H1 (cell line): ENCODE data around the gene MYPN. TPM values are rescaled to one million over a fixed set of nuclear protein-coding genes. Genes with fewer than 3 reads are reported as not detected.

ENCODE experiments used
- CTCF ChIA-PET: fragments of 300-600 bp; sonication (Branson Sonifier 250); formaldehyde crosslinking; loops from one replicate; lab custom pipeline; 2021; ENCODE audit not compliant: partially characterized antibody; lab: Charles Lee
- POLR2A ChIA-PET: fragments of 300-600 bp; sonication (Branson Sonifier 250); formaldehyde crosslinking; loops from one replicate; lab custom pipeline; 2021; ENCODE audit warnings: inconsistent platforms; ENCODE audit not compliant: partially characterized antibody; lab: Charles Lee
- DNase-seq, 2 experiments: peaks; one replicate each; pipeline versions ENCODE4 v3.0.0 to v3.0.0-alpha.2; 2010 to 2022; ENCODE audit warnings: low spot score in 2 of 2, low read depth in 1 of 2, mixed read lengths in 1 of 2
- FAIRE-seq: peaks from 2 replicates; lab custom pipeline; 2011; peaks lifted over from hg19 to GRCh38; lab: Jason Lieb, UNC
- H2AFZ ChIP-seq: 2 replicates; pipeline ENCODE4 v1.8.1; 2012; ENCODE audit warnings: low read length, inconsistent platforms
- H2AK5ac ChIP-seq: 2 replicates; pipeline ENCODE4 v1.6.1; 2013; ENCODE audit warnings: low read depth, low read length
- H2BK120ac ChIP-seq: replicated peaks from 2 replicates; pipeline ENCODE3; 2013; ENCODE audit warnings: low read depth, low read length, inconsistent platforms
- H2BK12ac ChIP-seq: 2 replicates; pipeline ENCODE4 v1.6.1; 2013; ENCODE audit warnings: low read depth, low read length
- H2BK15ac ChIP-seq: 2 replicates; pipeline ENCODE4 v1.6.1; 2013; ENCODE audit warnings: low read length
- H2BK20ac ChIP-seq: 2 replicates; pipeline ENCODE4 v1.6.1; 2013; ENCODE audit warnings: low read length
- H2BK5ac ChIP-seq: 2 replicates; pipeline ENCODE4 v1.6.1; 2013; ENCODE audit warnings: low read depth, low read length
- H3K14ac ChIP-seq: 2 replicates; pipeline ENCODE4 v1.6.1; 2013; ENCODE audit warnings: inconsistent platforms; ENCODE audit not compliant: insufficient read length
- H3K18ac ChIP-seq: 2 replicates; pipeline ENCODE4 v1.6.1; 2013; ENCODE audit warnings: low read length; ENCODE audit errors: extremely low read depth
- H3K23ac ChIP-seq: 2 replicates; pipeline ENCODE4 v1.6.1; 2013; ENCODE audit warnings: inconsistent platforms; ENCODE audit not compliant: insufficient read length
- H3K23me2 ChIP-seq: 2 replicates; pipeline ENCODE4 v1.6.1; 2013; ENCODE audit warnings: low read depth, low read length
- H3K27ac ChIP-seq: 2 replicates; pipeline ENCODE4 v1.6.1; 2011; ENCODE audit warnings: low read depth, low read length, inconsistent platforms
- H3K27me3 ChIP-seq, 4 experiments: replicated peaks in 1 of 4; 1 replicate in 1 of 4; 2 replicates in 3 of 4; pipeline versions ENCODE4 v1.6.1 to v1.8.1; 2011 to 2013; ENCODE audit warnings: low read length in 3 of 4, mild to moderate bottlenecking in 3 of 4, inconsistent platforms in 2 of 4, mixed read lengths in 2 of 4, moderate library complexity in 1 of 4; ENCODE audit not compliant: control insufficient read depth in 3 of 4, insufficient read depth in 3 of 4; ENCODE audit errors: extremely low read depth in 1 of 4
- H3K36me3 ChIP-seq, 4 experiments: 2 replicates each; pipeline versions ENCODE4 v1.6.1 to v1.8.1; 2011 to 2013; ENCODE audit warnings: mild to moderate bottlenecking in 4 of 4, low read length in 3 of 4, moderate library complexity in 2 of 4, control low read depth in 1 of 4, inconsistent platforms in 1 of 4; ENCODE audit not compliant: insufficient read depth in 4 of 4, control insufficient read depth in 2 of 4
- H3K4ac ChIP-seq: replicated peaks from 2 replicates; pipeline ENCODE3; 2013; ENCODE audit warnings: low read length, low read depth, mixed read lengths, inconsistent platforms; ENCODE audit not compliant: insufficient read length
- H3K4me1 ChIP-seq, 4 experiments: replicated peaks in 1 of 4; 1 replicate in 1 of 4; 2 replicates in 3 of 4; pipeline versions ENCODE4 v1.6.1 to v1.8.1; 2011 to 2013; ENCODE audit warnings: low read length in 3 of 4, inconsistent platforms in 2 of 4, mixed read lengths in 1 of 4; ENCODE audit not compliant: insufficient read depth in 4 of 4, control insufficient read depth in 3 of 4
- H3K4me2 ChIP-seq, 2 experiments: 2 replicates each; pipeline versions ENCODE4 v1.6.1 to v1.8.1; 2011 to 2013; ENCODE audit warnings: low read depth in 2 of 2, low read length in 2 of 2, control low read depth in 1 of 2, inconsistent platforms in 1 of 2, mild to moderate bottlenecking in 1 of 2; ENCODE audit not compliant: insufficient read depth in 1 of 2
- H3K4me3 ChIP-seq, 4 experiments: fragments of 200-600, 300-600 bp in 1 of 4; sonication (generic), shearing (Covaris generic), sonication (Bioruptor Twin) in 1 of 4; 2 replicates each; pipeline versions ENCODE4 v1.5.1 to v1.8.1; 2011 to 2016; ENCODE audit warnings: low read length in 4 of 4, low read depth in 3 of 4, control low read depth in 2 of 4, inconsistent platforms in 2 of 4, mild to moderate bottlenecking in 2 of 4, mixed read lengths in 1 of 4, moderate library complexity in 1 of 4; ENCODE audit not compliant: insufficient read depth in 2 of 4; ENCODE audit errors: extremely low read depth in 1 of 4
- H3K56ac ChIP-seq: replicated peaks from 2 replicates; pipeline ENCODE3; 2013; ENCODE audit warnings: low read depth, mild to moderate bottlenecking, mixed read lengths, low read length, inconsistent platforms; ENCODE audit not compliant: insufficient read length
- H3K79me1 ChIP-seq: 2 replicates; pipeline ENCODE4 v1.6.1; 2013; ENCODE audit warnings: low read depth, low read length, control low read depth
- H3K79me2 ChIP-seq, 2 experiments: 2 replicates each; pipeline versions ENCODE4 v1.6.1 to v1.8.1; 2012 to 2013; ENCODE audit warnings: low read length in 2 of 2, mild to moderate bottlenecking in 2 of 2, inconsistent platforms in 1 of 2; ENCODE audit not compliant: insufficient read depth in 2 of 2, control insufficient read depth in 1 of 2
- H3K9ac ChIP-seq, 4 experiments: replicated peaks in 1 of 4; 1 replicate in 1 of 4; 2 replicates in 3 of 4; pipeline versions ENCODE4 v1.6.1 to v1.8.1; 2011 to 2013; ENCODE audit warnings: low read depth in 3 of 4, low read length in 3 of 4, control low read depth in 2 of 4, mild to moderate bottlenecking in 2 of 4, moderate library complexity in 2 of 4, inconsistent platforms in 1 of 4; ENCODE audit errors: extremely low read depth in 1 of 4
- H3K9me3 ChIP-seq, 2 experiments: 2 replicates each; pipeline versions ENCODE4 v1.6.1 to v1.8.1; 2012 to 2013; ENCODE audit warnings: mild to moderate bottlenecking in 2 of 2, moderate library complexity in 2 of 2, control low read depth in 1 of 2, inconsistent platforms in 1 of 2, low read depth in 1 of 2, low read length in 1 of 2, mixed read lengths in 1 of 2; ENCODE audit not compliant: insufficient read depth in 2 of 2
- H4K20me1 ChIP-seq, 2 experiments: replicated peaks in 1 of 2; 2 replicates each; pipeline versions ENCODE3 to v1.8.1; 2011 to 2013; ENCODE audit warnings: inconsistent platforms in 2 of 2, low read length in 2 of 2, mild to moderate bottlenecking in 1 of 2; ENCODE audit not compliant: insufficient read depth in 2 of 2, control insufficient read depth in 1 of 2
- H4K5ac ChIP-seq: 2 replicates; pipeline ENCODE4 v1.6.1; 2013; ENCODE audit warnings: low read length, low read depth, mixed read lengths, inconsistent platforms; ENCODE audit not compliant: insufficient read length
- H4K8ac ChIP-seq: 2 replicates; pipeline ENCODE4 v1.8.0; 2013; ENCODE audit warnings: mild to moderate bottlenecking, moderate library complexity, low read length, inconsistent platforms; ENCODE audit not compliant: insufficient read depth; ENCODE audit errors: extremely low read depth
- H4K91ac ChIP-seq: replicated peaks from 2 replicates; pipeline ENCODE3; 2013; ENCODE audit warnings: low read length, mixed read lengths, inconsistent platforms; ENCODE audit not compliant: insufficient read length
- BRCA1 ChIP-seq: IDR thresholded peaks from 2 replicates; pipeline ENCODE4 v1.6.1; 2012; ENCODE audit warnings: low read depth, low read length, improper control_type of control experiment
- RNF2 ChIP-seq: fragments of 200-900, 300-1000 bp; sonication (generic); IDR thresholded peaks from 2 replicates; pipeline ENCODE4 v1.7.1; 2016; ENCODE audit warnings: borderline replicate concordance, low read depth, mild to moderate bottlenecking, antibody characterized with exemption, low read length; ENCODE audit not compliant: poor library complexity, severe bottlenecking; ENCODE audit errors: missing control alignments
- RXRA ChIP-seq: IDR thresholded peaks from 2 replicates; pipeline ENCODE4 v1.6.1; 2011; ENCODE audit warnings: low read depth, mild to moderate bottlenecking, low read length, moderate library complexity; ENCODE audit not compliant: insufficient read depth
- SAP30 ChIP-seq: fragments of 300-600 bp; sonication (generic); IDR thresholded peaks from 2 replicates; pipeline ENCODE4 v1.7.1; 2012; ENCODE audit warnings: low read length, moderate library complexity, mild to moderate bottlenecking, inconsistent platforms; ENCODE audit not compliant: insufficient read depth, insufficient replicate concordance
- WGBS, 2 experiments: shearing (Covaris generic) in 1 of 2; methylation state at CpG; one replicate each; pipeline versions ENCODE4 v1.1.6 to v1.1.7; 2013 to 2015; ENCODE audit warnings: low lambda C conversion rate in 2 of 2, mixed read lengths in 2 of 2, inconsistent platforms in 1 of 2, low coverage in 1 of 2, missing lambda C conversion rate in 1 of 2; ENCODE audit not compliant: insufficient replicate concordance in 2 of 2, insufficient coverage in 1 of 2, insufficient read length in 1 of 2; ENCODE audit errors: extremely low coverage in 1 of 2, missing lambda C conversion rate in 1 of 2; 5-methylcytosine and 5-hydroxymethylcytosine counted together
- polyA plus RNA-seq, 7 experiments: library from polyadenylated mRNA; depleted of rRNA in 3 of 7; stranded (reverse) in 5 of 7; unstranded in 2 of 7; fragments of >200 nt in 5 of 7; fragments of 200-250 nt in 2 of 7; gene quantifications; 1 replicate in 5 of 7; 2 replicates in 1 of 7; 4 replicates in 1 of 7; pipeline versions ENCODE4 v1.2.1 to v1.2.3, GENCODE V29; 2011 to 2013; ENCODE audit warnings: missing spikeins in 2 of 7, mixed read lengths in 2 of 7
- total RNA-seq: library from RNA; stranded (reverse); fragmentation: NEBNext Ultra II Directional; extraction: Animal tissue kit (Norgen Biotek cat#: 25700); gene quantifications from 2 replicates; pipeline ENCODE4 v1.2.1, GENCODE V29; 2021
- TF ChIP-seq, protein P1 (sequence below): IDR thresholded peaks from 2 replicates; pipeline ENCODE4 v1.6.1; 2011; ENCODE audit warnings: low read length, improper control_type of control experiment

Gene MYPN
- total and polyA plus RNA-seq, 2 of the 8 experiments (the other 6 are each of a cell fraction or from before 2014, with no cell fraction given) = not detected

DNA sequence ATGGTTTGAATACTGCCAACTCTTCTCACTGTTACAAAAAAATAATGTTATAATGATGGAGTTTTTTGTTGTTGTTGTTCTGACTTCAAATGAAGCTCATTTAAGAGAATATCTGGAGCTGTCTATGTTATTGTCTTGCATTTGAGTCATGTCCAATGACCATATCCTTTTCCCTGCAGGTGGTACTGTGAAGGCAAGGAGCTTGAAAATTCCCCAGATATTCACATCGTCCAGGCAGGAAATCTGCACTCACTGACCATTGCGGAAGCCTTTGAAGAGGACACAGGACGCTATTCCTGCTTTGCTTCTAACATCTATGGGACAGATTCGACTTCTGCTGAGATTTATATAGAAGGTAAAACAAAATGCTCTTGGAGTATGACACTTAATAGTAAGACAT is 33.5 kb downstream of the MYPN start:
- Histone ChIP-seq H3K79me1 (no peaks in the 10 kb centered on the region), H2BK20ac (no peak overlapping the region), H3K4me2 (no peak overlapping the region), H3K9me3 (no peaks in the 10 kb centered on the region), H3K4ac (no peak overlapping the region), H4K5ac (no peak overlapping the region), H3K4me3 (no peak overlapping the region), H3K9ac (no peak overlapping the region), H3K79me2 (no peaks in the 10 kb centered on the region), H2BK15ac (no peak overlapping the region), H4K8ac (no peak overlapping the region), H2BK5ac (no peak overlapping the region), H2BK120ac (no peak overlapping the region), H3K14ac (no peak overlapping the region), H3K23ac (no peak overlapping the region), H2AFZ (no peak overlapping the region), H2BK12ac (no peak overlapping the region), H3K27me3 (no peaks in the 10 kb centered on the region), H4K91ac (no peak overlapping the region), H3K4me1 (no peaks in the 10 kb centered on the region), H3K27ac (no peak overlapping the region), H3K23me2 (no peaks in the 10 kb centered on the region), H4K20me1 (no peaks in the 10 kb centered on the region), H2AK5ac (no peak overlapping the region), H3K18ac (no peak overlapping the region), H3K56ac (no peak overlapping the region), H3K36me3 (no peaks in the 10 kb centered on the region)
- 89% methylated on average over 4 of the region's 4 CpGs; no CpG with 5 or more reads in 1 of the 2 experiments for WGBS, 2 experiments
- CTCF ChIA-PET = interaction anchor here (0.6 kb wide), 1 partner anchor 52 kb away, joined by 3 read pairs; no protein-coding TSS in a partner anchor
- no peak for FAIRE-seq
- POLR2A ChIA-PET = no interaction called here
- DNase-seq = no peak
- TF ChIP-seq, protein P1, sequence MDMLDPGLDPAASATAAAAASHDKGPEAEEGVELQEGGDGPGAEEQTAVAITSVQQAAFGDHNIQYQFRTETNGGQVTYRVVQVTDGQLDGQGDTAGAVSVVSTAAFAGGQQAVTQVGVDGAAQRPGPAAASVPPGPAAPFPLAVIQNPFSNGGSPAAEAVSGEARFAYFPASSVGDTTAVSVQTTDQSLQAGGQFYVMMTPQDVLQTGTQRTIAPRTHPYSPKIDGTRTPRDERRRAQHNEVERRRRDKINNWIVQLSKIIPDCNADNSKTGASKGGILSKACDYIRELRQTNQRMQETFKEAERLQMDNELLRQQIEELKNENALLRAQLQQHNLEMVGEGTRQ = no peak
- TF ChIP-seq BRCA1 (no peak), SAP30 (no peak), RXRA (no peak), RNF2 (no peak)
